Esophagus squamous epithelium (tissue), 5 donors: ENCODE measurements around the gene TMEM223. TPM values are rescaled to one million over a fixed set of nuclear protein-coding genes. Genes with fewer than 3 reads are reported as not detected.

Experiments
- DNase-seq: peaks from one replicate; lab custom pipeline; 2025; lab: John Stamatoyannopoulos, UW
- H3K27ac ChIP-seq, 4 donors: fragments of 200-600 bp; sonication (generic); one replicate each; pipeline ENCODE4 v1.5.1; 2016 to 2019; ENCODE audit warnings: mild to moderate bottlenecking in 1 of 4
- H3K27me3 ChIP-seq, 4 donors: fragments of 200-600 bp; sonication (generic); 1 replicate in 3 of 4; 2 replicates in 1 of 4; pipeline versions ENCODE4 v1.5.1 to v1.6.0; 2017 to 2021; ENCODE audit warnings: antibody characterized with exemption in 1 of 4
- H3K36me3 ChIP-seq, 3 donors: fragments of 200-600 bp; sonication (generic); one replicate each; pipeline ENCODE4 v1.5.1; 2016 to 2019
- H3K4me1 ChIP-seq, 3 donors: fragments of 200-600 bp; sonication (generic); one replicate each; pipeline ENCODE4 v1.5.1; 2017 to 2019
- H3K4me3 ChIP-seq, 4 donors: fragments of 200-600 bp; sonication (generic); 1 replicate in 3 of 4; 2 replicates in 1 of 4; pipeline ENCODE4 v1.5.1; 2016 to 2019; ENCODE audit warnings: mild to moderate bottlenecking in 2 of 4, moderate library complexity in 1 of 4
- H3K9me3 ChIP-seq, 3 donors: fragments of 200-600 bp; sonication (generic); one replicate each; pipeline ENCODE4 v1.5.1; 2016 to 2019
- CTCF ChIP-seq, 6 experiments: fragments of 450-650 bp in 4 of 6; fragments of 200-600 bp in 2 of 6; sonication (generic) in 2 of 6; IDR thresholded peaks; one replicate each; pipeline ENCODE4 v1.5.1; 2016 to 2019; ENCODE audit warnings: antibody characterized with exemption in 6 of 6, mild to moderate bottlenecking in 4 of 6, moderate library complexity in 4 of 6
- POLR2A ChIP-seq, 4 donors: fragments of 450-650 bp; IDR thresholded peaks; one replicate each; pipeline ENCODE4 v1.6.1; 2017; ENCODE audit warnings: antibody characterized with exemption in 4 of 4, mild to moderate bottlenecking in 4 of 4, moderate library complexity in 3 of 4
- WGBS, 2 donors: methylation state at CpG; one replicate each; pipeline ENCODE4 v1.1.5; 2018; 5-methylcytosine and 5-hydroxymethylcytosine counted together
- intact Hi-C: fragments of 100-400 bp; cut with DNase I; formaldehyde crosslinking; loops from one replicate; pipeline ENCODE4 v1.15.0; 2022
- total RNA-seq, 4 donors: library from RNA; depleted of rRNA; stranded (reverse); fragments of >200 nt; gene quantifications; one replicate each; pipeline ENCODE4 v1.1.0, GENCODE V29; 2016
- donor health status: DM: yes; HTN: yes; CAD: no.

Gene TMEM223
- total RNA-seq, 4 donors from 2014 or later: 13.2 to 28.4 (median 22.0) TPM

- Histone ChIP-seq H3K27ac (no peak overlapping the region), H3K27me3 (no peaks in the 10 kb centered on the region), H3K4me3 (no peak overlapping the region), H3K9me3 (no peaks in the 10 kb centered on the region), H3K4me1 (peaks cover 0 to 20% (median 0%) of the 10 kb centered on the region in 3 donors), H3K36me3 (peaks cover 11 to 84% (median 14%) of the 10 kb centered on the region in 3 donors)
- DNase-seq: no peak
- intact Hi-C loops: no loop called here
- no peak for TF ChIP-seq CTCF (IDR thresholded peaks at IDR 0.05)
- no peak for TF ChIP-seq POLR2A (IDR thresholded peaks at IDR 0.05)
- 81% methylated on average over 3 of the region's 3 CpGs; no CpG with 5 or more reads in 1 of the 2 donors for WGBS, 2 donors
Measured at GRCh38 chr11:62778441-62778840, 13.4 kb downstream of the TMEM223 start.

DNA sequence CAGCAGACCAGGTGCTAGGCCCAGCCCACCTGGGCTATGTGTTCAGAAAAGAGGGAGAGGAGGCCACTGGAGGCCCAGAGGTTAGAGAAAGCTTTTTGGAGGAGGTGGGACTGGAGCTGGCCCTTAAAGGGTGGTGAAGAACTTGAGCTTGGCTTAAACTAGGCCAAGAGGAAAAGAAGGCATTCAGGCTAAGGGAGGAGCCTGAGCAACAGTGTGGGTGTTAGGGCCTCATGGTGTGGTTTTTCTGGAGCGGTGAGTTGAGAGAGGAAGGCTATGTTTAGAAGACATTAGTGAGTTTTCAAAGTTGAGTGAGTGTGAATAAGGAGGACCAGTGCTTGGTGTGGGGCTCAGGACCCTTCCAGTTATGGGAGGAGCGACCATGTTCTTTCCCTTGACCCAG, 14.4 kb downstream of the TMEM223 start:
- no peaks in the 10 kb centered on the region for H3K9me3 ChIP-seq
- H3K4me1 ChIP-seq: peaks cover under 1 to 30% (median under 1%) of the 10 kb centered on the region in 3 donors
- H3K27me3 ChIP-seq: no peaks in the 10 kb centered on the region
- no peak overlapping the region for H3K4me3 ChIP-seq
- H3K36me3 ChIP-seq: peaks cover 11 to 74% (median 14%) of the 10 kb centered on the region in 3 donors
- H3K27ac ChIP-seq: no peak overlapping the region
- DNase-seq: no peak
- TF ChIP-seq CTCF (IDR thresholded peaks at IDR 0.05) (no peak), POLR2A (IDR thresholded peaks at IDR 0.05) (no peak)
- 81 to 93% methylated on average over 2 of the region's 2 CpGs for WGBS, 2 donors
- intact Hi-C loops: no loop called here

DNA sequence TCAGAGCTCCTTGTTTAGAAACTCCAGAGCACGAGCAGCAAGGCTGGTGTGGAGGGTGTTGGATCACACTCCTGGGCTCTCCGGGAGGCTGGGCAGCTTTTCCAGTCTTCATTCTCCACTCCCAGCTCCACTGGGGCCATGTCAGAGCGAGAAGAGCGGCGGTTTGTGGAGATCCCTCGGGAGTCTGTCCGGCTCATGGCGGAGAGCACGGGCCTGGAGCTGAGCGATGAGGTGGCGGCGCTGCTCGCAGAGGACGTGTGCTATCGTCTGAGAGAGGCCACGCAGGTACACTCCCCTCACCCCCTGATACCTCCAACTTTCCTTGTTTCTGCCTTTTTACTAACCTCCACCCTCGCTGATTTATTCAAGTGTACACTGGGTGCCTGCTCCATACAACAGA, 16.2 kb downstream of the TMEM223 start:
- WGBS, 2 donors: 92 to 93% methylated on average over 17 of the region's 17 CpGs
- no peaks in the 10 kb centered on the region for H3K27me3 ChIP-seq
- TF ChIP-seq POLR2A (IDR thresholded peaks at IDR 0.05) (no peak), CTCF (IDR thresholded peaks at IDR 0.05) (no peak)
- no peak overlapping the region for H3K27ac ChIP-seq
- H3K9me3 ChIP-seq: no peaks in the 10 kb centered on the region
- intact Hi-C loops: no loop called here
- H3K4me3 ChIP-seq: no peak overlapping the region
- peaks cover 11 to 56% (median 14%) of the 10 kb centered on the region in 3 donors for H3K36me3 ChIP-seq
- peaks cover 9 to 42% (median 9%) of the 10 kb centered on the region in 3 donors for H3K4me1 ChIP-seq
- DNase-seq: no peak

- Histone ChIP-seq H3K27ac (peak overlapping the region; percentile 33 to 76 (median 44)), H3K4me1 (peaks cover 9 to 54% (median 17%) of the 10 kb centered on the region in 3 donors), H3K4me3 (no peak overlapping the region), H3K27me3 (no peaks in the 10 kb centered on the region), H3K9me3 (no peaks in the 10 kb centered on the region), H3K36me3 (peaks cover 11 to 44% (median 14%) of the 10 kb centered on the region in 3 donors)
- intact Hi-C loops: no loop called here
- WGBS, 2 donors: 20 to 62% methylated on average over 3 of the region's 6 CpGs
- no peak for DNase-seq
- TF ChIP-seq POLR2A (IDR thresholded peaks at IDR 0.05) (no peak), CTCF (IDR thresholded peaks at IDR 0.05) (no peak)
Measured at GRCh38 chr11:62774407-62774806, 17.4 kb downstream of the TMEM223 start.

DNA sequence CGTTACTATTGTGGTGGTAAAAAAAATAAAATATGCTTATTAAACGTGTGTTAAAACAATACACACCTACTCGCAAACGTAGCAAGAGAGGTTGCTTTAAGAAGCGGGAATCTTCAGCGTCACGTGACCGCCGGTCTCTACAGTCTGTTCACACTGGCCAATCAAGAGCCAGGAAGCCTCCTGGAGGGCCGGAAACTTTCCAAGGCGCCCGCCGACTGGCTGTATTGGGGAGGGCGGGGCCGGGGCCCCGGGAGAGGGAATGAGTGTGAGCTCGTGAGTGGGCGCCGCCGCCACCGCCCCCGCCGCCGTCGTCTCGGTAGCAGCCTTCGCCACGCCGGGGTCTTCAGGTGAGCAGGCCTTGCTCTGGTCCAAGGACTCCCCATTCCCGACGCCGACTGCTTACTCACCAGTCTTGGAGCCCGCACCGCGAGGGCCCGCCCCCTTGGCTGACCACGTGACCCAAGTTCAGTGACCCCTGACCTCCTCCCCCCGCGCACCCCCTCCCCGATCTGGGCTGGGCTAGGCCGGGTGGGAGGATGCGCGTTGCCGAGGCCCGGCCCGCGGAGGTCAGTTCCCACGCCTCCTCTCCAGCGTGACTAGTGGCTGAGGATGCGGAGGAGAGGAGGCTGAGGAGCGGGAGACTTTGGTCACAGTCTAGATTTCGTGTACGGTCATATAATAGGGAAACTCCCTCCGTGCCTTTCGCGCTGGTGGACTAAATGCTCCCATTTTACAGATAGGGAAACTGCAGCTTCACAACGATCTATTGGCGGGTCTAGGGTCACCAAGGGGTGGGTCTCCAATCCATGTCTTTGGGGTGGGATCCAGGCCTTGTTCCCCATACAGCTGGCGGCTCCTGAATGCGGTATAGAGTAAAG, 20.4 kb downstream of the TMEM223 start, which contains the start of gene TAF6L:
TSS of gene TAF6L (plus strand) at position 253 of the 878 bp plus-strand sequence. CDS start 4,388 bp downstream, outside the sequence.
- H3K4me3 ChIP-seq: peak within 1 kb of the TSS; percentile 60 to 92 (median 68)
- no peaks in the 10 kb centered on the region for H3K27me3 ChIP-seq
- H3K4me1 ChIP-seq: peaks cover 9 to 54% (median 17%) of the 10 kb centered on the region in 3 donors
- DNase-seq: peak; percentile 90
- TF ChIP-seq POLR2A (IDR thresholded peaks at IDR 0.05): peak in 1 of 4 donors; percentile 7
- peak in 1 of 6 experiments; percentile 0 for TF ChIP-seq CTCF (IDR thresholded peaks at IDR 0.05)
- H3K27ac ChIP-seq: peak within 1 kb of the TSS; percentile 91 to 99 (median 97)
- WGBS, 2 donors: 3 to 5% methylated on average over 24 to 28 of the region's 60 CpGs
- H3K36me3 ChIP-seq: peaks cover 11 to 39% (median 14%) of the 10 kb centered on the region in 3 donors
- no peaks in the 10 kb centered on the region for H3K9me3 ChIP-seq
- intact Hi-C loops: no loop called here
